Endodermal cell (in vitro differentiated cells): ENCODE measurements around the gene PARL. TPM values are rescaled to one million over a fixed set of nuclear protein-coding genes. Genes with fewer than 3 reads are reported as not detected.

ENCODE experiments used
- DNase-seq: peaks from one replicate; pipeline ENCODE4 v3.0.0-alpha.2; 2017
- H3K27ac ChIP-seq: 2 replicates; pipeline ENCODE4 v1.5.1; 2013; ENCODE audit warnings: mild to moderate bottlenecking, low read depth, low read length, moderate library complexity
- H3K27me3 ChIP-seq: 2 replicates; pipeline ENCODE4 v1.6.1; 2013; ENCODE audit warnings: mild to moderate bottlenecking, low read length, moderate library complexity; ENCODE audit not compliant: insufficient read depth, control insufficient read depth, poor library complexity, severe bottlenecking
- H3K36me3 ChIP-seq: 2 replicates; pipeline ENCODE4 v1.7.0; 2013; ENCODE audit warnings: mild to moderate bottlenecking, low read length, moderate library complexity; ENCODE audit not compliant: control insufficient read depth, insufficient read depth
- H3K4me1 ChIP-seq: one replicate; pipeline ENCODE4 v1.7.0; 2013; ENCODE audit warnings: low read length; ENCODE audit not compliant: control insufficient read depth, insufficient read depth
- H3K4me3 ChIP-seq: 2 replicates; pipeline ENCODE4 v1.5.1; 2013; ENCODE audit warnings: mild to moderate bottlenecking, low read length, moderate library complexity
- H3K9ac ChIP-seq: 2 replicates; pipeline ENCODE4 v1.6.1; 2013; ENCODE audit warnings: mild to moderate bottlenecking, low read length, moderate library complexity; ENCODE audit not compliant: poor library complexity, severe bottlenecking; ENCODE audit errors: extremely low read depth
- H3K9me3 ChIP-seq: 2 replicates; pipeline ENCODE4 v1.6.1; 2013; ENCODE audit warnings: mild to moderate bottlenecking, low read length, moderate library complexity; ENCODE audit not compliant: control insufficient read depth
- H3K27ac Mint-ChIP-seq: 2 replicates; pipeline ENCODE4 v1.8.0; 2020; ENCODE audit warnings: mixed read lengths
- H3K27me3 Mint-ChIP-seq: 2 replicates; pipeline ENCODE4 v1.8.0; 2021; ENCODE audit warnings: mild to moderate bottlenecking, mixed read lengths; ENCODE audit not compliant: insufficient read depth
- H3K36me3 Mint-ChIP-seq: 2 replicates; pipeline ENCODE4 v1.8.0; 2020; ENCODE audit warnings: low read depth, mixed read lengths
- H3K4me1 Mint-ChIP-seq: 2 replicates; pipeline ENCODE4 v1.8.0; 2020; ENCODE audit warnings: mixed read lengths
- H3K4me3 Mint-ChIP-seq: 2 replicates; pipeline ENCODE4 v1.8.0; 2020; ENCODE audit warnings: mild to moderate bottlenecking, moderate library complexity, mixed read lengths
- H3K9me3 Mint-ChIP-seq: 2 replicates; pipeline ENCODE4 v1.8.0; 2020; ENCODE audit warnings: mild to moderate bottlenecking, mixed read lengths
- CTCF ChIP-seq: fragments of 200-600 bp; sonication (generic); conservative IDR thresholded peaks from 2 replicates; pipeline ENCODE4 v1.5.0; 2021; ENCODE audit warnings: antibody characterized with exemption, mild to moderate bottlenecking
- WGBS, 2 experiments: methylation state at CpG; one replicate each; pipeline versions ENCODE4 v1.1.5 to v1.1.7; 2013; ENCODE audit warnings: missing lambda C conversion rate in 2 of 2, mixed read lengths in 1 of 2; ENCODE audit not compliant: insufficient coverage in 1 of 2, insufficient read length in 1 of 2; 5-methylcytosine and 5-hydroxymethylcytosine counted together
- total RNA-seq, 2 donors: library from RNA; stranded (reverse); fragmentation: NEBNext Ultra II Directional in 1 of 2; extraction: Animal tissue kit (Norgen Biotek cat#: 25700) in 1 of 2; gene quantifications; 2 replicates in 1 of 2; 3 replicates in 1 of 2; pipeline ENCODE4 v1.2.1, GENCODE V29; 2021

The PARL gene
- total RNA-seq, 2 donors from 2014 or later: 77.3 to 83.0 TPM

- H3K4me3 Mint-ChIP-seq: no peak overlapping the region
- no peaks in the 10 kb centered on the region for H3K4me1 ChIP-seq
- no peak overlapping the region for H3K27ac ChIP-seq
- H3K4me1 Mint-ChIP-seq: no peaks in the 10 kb centered on the region
- no peak overlapping the region for H3K27ac Mint-ChIP-seq
- H3K27me3 Mint-ChIP-seq: peaks cover 7% of the 10 kb centered on the region
- no peak for TF ChIP-seq CTCF
- DNase-seq: no peak
- H3K27me3 ChIP-seq: peaks cover 5% of the 10 kb centered on the region
- WGBS, 2 experiments: 83 to 94% methylated on average over 6 to 11 of the region's 11 CpGs
- peaks cover 16% of the 10 kb centered on the region for H3K9me3 Mint-ChIP-seq
- no peak overlapping the region for H3K9ac ChIP-seq
- no peaks in the 10 kb centered on the region for H3K9me3 ChIP-seq
- no peaks in the 10 kb centered on the region for H3K36me3 Mint-ChIP-seq
- H3K4me3 ChIP-seq: no peak overlapping the region
- no peaks in the 10 kb centered on the region for H3K36me3 ChIP-seq
These were observed 13.3 kb upstream of the PARL start for GRCh38 chr3:183898028-183898431.

- TF ChIP-seq CTCF: no peak
- Histone ChIP-seq H3K4me3 (no peak overlapping the region), H3K4me1 (no peaks in the 10 kb centered on the region), H3K27me3 (peaks cover 5% of the 10 kb centered on the region), H3K36me3 (no peaks in the 10 kb centered on the region), H3K9ac (no peak overlapping the region), H3K27ac (no peak overlapping the region), H3K9me3 (no peaks in the 10 kb centered on the region)
- Mint-ChIP-seq H3K27ac (no peak overlapping the region), H3K9me3 (peaks cover 16% of the 10 kb centered on the region), H3K4me3 (no peak overlapping the region), H3K4me1 (no peaks in the 10 kb centered on the region), H3K27me3 (peaks cover 7% of the 10 kb centered on the region), H3K36me3 (no peaks in the 10 kb centered on the region)
- DNase-seq: no peak
- WGBS, 2 experiments: 92 to 95% methylated on average over 4 of the region's 4 CpGs
These were observed 12.9 kb upstream of the PARL start for GRCh38 chr3:183897606-183898005.

GRCh38 chr3:183896610-183897009, 11.9 kb upstream of the PARL start:
- H3K4me3 Mint-ChIP-seq: no peak overlapping the region
- no peaks in the 10 kb centered on the region for H3K9me3 ChIP-seq
- H3K9me3 Mint-ChIP-seq: peaks cover 16% of the 10 kb centered on the region
- H3K36me3 ChIP-seq: no peaks in the 10 kb centered on the region
- no peak overlapping the region for H3K9ac ChIP-seq
- no peaks in the 10 kb centered on the region for H3K4me1 Mint-ChIP-seq
- peaks cover 7% of the 10 kb centered on the region for H3K27me3 Mint-ChIP-seq
- no peak overlapping the region for H3K27ac Mint-ChIP-seq
- TF ChIP-seq CTCF: no peak
- no peaks in the 10 kb centered on the region for H3K36me3 Mint-ChIP-seq
- no peak for DNase-seq
- no peak overlapping the region for H3K4me3 ChIP-seq
- H3K27ac ChIP-seq: no peak overlapping the region
- WGBS, 2 experiments: 61 to 92% methylated on average over 2 of the region's 2 CpGs
- H3K4me1 ChIP-seq: no peaks in the 10 kb centered on the region
- H3K27me3 ChIP-seq: peaks cover 5% of the 10 kb centered on the region
